Heart left ventricle (tissue), 16 donors: ENCODE data around the gene GPC6. TPM values are rescaled to one million over a fixed set of nuclear protein-coding genes. Genes with fewer than 3 reads are reported as not detected.
A peak's percentile ranks its signal among the peaks of the same experiment; 100 is the strongest.

Experiments
- ATAC-seq, 4 donors: fragments of 200-7000 bp; cut with Tn5 transposase; one replicate each; pipeline ENCODE4 v1.9.1; 2020 to 2022; ENCODE audit warnings: moderate library complexity in 4 of 4, mild to moderate bottlenecking in 3 of 4, moderate number of reproducible peaks in 1 of 4
- DNase-seq, 5 donors: peaks; one replicate each; pipeline ENCODE4 v3.0.0-alpha.2; 2020
- H3K27ac ChIP-seq, 12 donors: fragments of 200-600 bp; sonication (generic) in 4 of 12; one replicate each; pipeline versions ENCODE4 v1.5.0 to v1.8.0; 2016 to 2022; ENCODE audit warnings: mild to moderate bottlenecking in 2 of 12
- H3K27me3 ChIP-seq, 9 donors: fragments of 200-600 bp; sonication (generic) in 2 of 9; one replicate each; pipeline versions ENCODE4 v1.5.1 to v1.8.0; 2016 to 2022; ENCODE audit warnings: mild to moderate bottlenecking in 3 of 9
- H3K36me3 ChIP-seq, 9 donors: fragments of 200-600 bp; sonication (generic) in 2 of 9; one replicate each; pipeline versions ENCODE4 v1.5.0 to v1.8.0; 2018 to 2022; ENCODE audit warnings: mild to moderate bottlenecking in 2 of 9
- H3K4me1 ChIP-seq, 12 donors: fragments of 200-600 bp; sonication (generic) in 4 of 12; one replicate each; pipeline versions ENCODE4 v1.5.0 to v1.8.0; 2016 to 2022; ENCODE audit warnings: mild to moderate bottlenecking in 3 of 12
- H3K4me3 ChIP-seq, 12 donors: fragments of 200-600 bp; sonication (generic) in 4 of 12; one replicate each; pipeline versions ENCODE4 v1.5.0 to v1.8.0; 2017 to 2022; ENCODE audit warnings: mild to moderate bottlenecking in 9 of 12, moderate library complexity in 4 of 12
- H3K9me3 ChIP-seq, 12 donors: fragments of 200-600 bp; sonication (generic) in 4 of 12; one replicate each; pipeline versions ENCODE4 v1.5.0 to v1.8.0; 2016 to 2022; ENCODE audit warnings: mild to moderate bottlenecking in 1 of 12
- CTCF ChIP-seq, 12 donors: fragments of 200-600 bp; sonication (generic) in 4 of 12; IDR thresholded peaks; one replicate each; pipeline versions ENCODE4 v1.5.0 to v1.8.0; 2018 to 2022; ENCODE audit warnings: antibody characterized with exemption in 12 of 12, mild to moderate bottlenecking in 5 of 12
- POLR2A ChIP-seq, 2 donors: fragments of 450-650 bp; IDR thresholded peaks; one replicate each; pipeline ENCODE4 v1.6.1; 2017; ENCODE audit warnings: antibody characterized with exemption in 2 of 2, mild to moderate bottlenecking in 2 of 2, moderate library complexity in 2 of 2
- WGBS, 4 donors: extraction: QIAGEN DNeasy Blood & Tissue Kit in 2 of 4; methylation state at CpG; one replicate each; pipeline versions ENCODE4 v1.1.5 to v1.1.7; 2013 to 2018; 5-methylcytosine and 5-hydroxymethylcytosine counted together
- intact Hi-C, 10 donors: fragments of 100-400 bp; cut with DNase I; formaldehyde crosslinking; loops; one replicate each; pipeline versions ENCODE4 v1.11.1 to v1.14.2; 2022
- polyA plus RNA-seq, 2 donors: library from polyadenylated mRNA; stranded (reverse); fragments of 200-250 nt; gene quantifications; one replicate each; pipeline ENCODE4 v1.2.3, GENCODE V29; 2013
- total RNA-seq, 9 donors: library from RNA; depleted of rRNA in 2 of 9; stranded (reverse); fragments of >200 nt in 2 of 9; fragmentation: NEBNext Ultra II Directional in 3 of 9; extraction: Animal tissue kit (Norgen Biotek cat#: 25700) in 3 of 9; gene quantifications; one replicate each; pipeline versions ENCODE4 v1.1.0 to v1.2.4, GENCODE V29; 2016 to 2023
- donor health status: ischemic (EF 13 %, LVEDD 7.1; RV severe dilation, severe dysfunction).
- donor health status: healthy with polysubstance abuse.
- donor health status: DM: no; HTN: yes; CAD: no.
- donor health status: DM: no; HTN: no; CAD: no.
- donor health status: ischemic (EF 25% LVEDD 6.9; RV normal size, moderate dysfunction).
- donor health status: ischemic (EF 25% LVEDD 5.7; RV mildly dilated, moderate dysfunction).
- donor health status: healthy.
- donor health status: DM: yes; HTN: yes; CAD: no.
- donor health status: ischemic (EF 35%, LVEDD 5.7; RV mildly dilated, moderate dysfunction).
- donor health status: nonischemic (EF 11% LVEDD 7.7; RV severe dilation, severe dysfunction).
- donor health status: DM: yes; HTN: yes; CAD: no.
- donor health status: PGD.
- donor health status: ischemic (EF 29% LVEDD 5.4; RV normal size, mild dysfunction).
- donor health status: nonischemic (EF 23%, LVEDD 6.1; RV moderate dilation, normal function).

GPC6 gene
- total and polyA plus RNA-seq, 11 donors = 0.08 to 6.2 (median 2.0) TPM

- Histone ChIP-seq H3K36me3 (no peaks in the 10 kb centered on the region), H3K27me3 (no peaks in the 10 kb centered on the region), H3K9me3 (no peaks in the 10 kb centered on the region), H3K4me1 (no peaks in the 10 kb centered on the region), H3K4me3 (no peak overlapping the region), H3K27ac (no peak overlapping the region)
- ATAC-seq (no peak), DNase-seq (no peak)
- WGBS, 4 donors = 83 to 91% (median 88%) methylated on average over 4 of the region's 4 CpGs
- TF ChIP-seq CTCF (IDR thresholded peaks at IDR 0.05) (no peak), POLR2A (IDR thresholded peaks at IDR 0.05) (no peak)
- intact Hi-C loops = no loop called here
Measured at GRCh38 chr13:93750676-93751075, 524.1 kb downstream of the GPC6 start.

- ATAC-seq (no peak), DNase-seq (no peak)
- H3K27ac ChIP-seq = no peak overlapping the region
- H3K9me3 ChIP-seq = no peaks in the 10 kb centered on the region
- H3K36me3 ChIP-seq = no peaks in the 10 kb centered on the region
- intact Hi-C loops = no loop called here
- H3K27me3 ChIP-seq = no peaks in the 10 kb centered on the region
- H3K4me1 ChIP-seq = no peaks in the 10 kb centered on the region
- TF ChIP-seq POLR2A (IDR thresholded peaks at IDR 0.05) = no peak
- no peak for TF ChIP-seq CTCF (IDR thresholded peaks at IDR 0.05)
- H3K4me3 ChIP-seq = no peak overlapping the region
Measured at GRCh38 chr13:93751117-93751516, 524.5 kb downstream of the GPC6 start.

GRCh38 chr13:93752541-93752940 lies 525.9 kb downstream of the GPC6 start:
- Histone ChIP-seq H3K4me3 (no peak overlapping the region), H3K9me3 (no peaks in the 10 kb centered on the region), H3K4me1 (no peaks in the 10 kb centered on the region), H3K36me3 (no peaks in the 10 kb centered on the region), H3K27ac (no peak overlapping the region), H3K27me3 (no peaks in the 10 kb centered on the region)
- WGBS, 4 donors = 45 to 62% (median 51%) methylated on average over 4 of the region's 4 CpGs
- DNase-seq (peak in 2 of 5 donors; percentile 29 to 43), ATAC-seq (peak in 3 of 4 donors; percentile 52 to 76 (median 66))
- TF ChIP-seq CTCF (IDR thresholded peaks at IDR 0.05) = no peak
- TF ChIP-seq POLR2A (IDR thresholded peaks at IDR 0.05) = no peak
- intact Hi-C loops = no loop called here

GRCh38 chr13:93753639-93754038 lies 527.0 kb downstream of the GPC6 start:
- TF ChIP-seq POLR2A (IDR thresholded peaks at IDR 0.05) (no peak), CTCF (IDR thresholded peaks at IDR 0.05) (no peak)
- H3K9me3 ChIP-seq = no peaks in the 10 kb centered on the region
- H3K27ac ChIP-seq = no peak overlapping the region
- DNase-seq (no peak), ATAC-seq (no peak)
- no peaks in the 10 kb centered on the region for H3K36me3 ChIP-seq
- no peak overlapping the region for H3K4me3 ChIP-seq
- H3K27me3 ChIP-seq = no peaks in the 10 kb centered on the region
- intact Hi-C loops = no loop called here
- H3K4me1 ChIP-seq = no peaks in the 10 kb centered on the region
